IMR-90 (cell line): Measurements from ENCODE around the gene CD300LD. TPM values are rescaled to one million over a fixed set of nuclear protein-coding genes. Genes with fewer than 3 reads are reported as not detected.

Experiments used
- ATAC-seq: fragments of 200-7000 bp; cut with Tn5 transposase; 2 replicates; pipeline ENCODE4 v1.9.1; 2020; ENCODE audit warnings: low read depth, mild to moderate bottlenecking, moderate library complexity
- BruUV-seq: library from RNA; stranded (reverse); fragments of 400-500 nt; replicated peaks from 2 replicates; lab custom pipeline; 2021; lab: Mats Ljungman, UMichigan
- CTCF ChIA-PET: fragments of 300-600 bp; formaldehyde crosslinking; extraction: SDS; loops from one replicate; lab custom pipeline; 2021; ENCODE audit warnings: antibody characterized with exemption; lab: Yijun Ruan, JAX
- POLR2A ChIA-PET: fragments of 300-600 bp; sonication (Branson Sonifier 250); formaldehyde crosslinking; loops from one replicate; lab custom pipeline; 2022; ENCODE audit warnings: antibody characterized with exemption; ENCODE audit not compliant: unreplicated experiment; lab: Charles Lee
- DNase-seq: peaks from one replicate; pipeline ENCODE4 v3.0.0; 2013
- H2AFZ ChIP-seq: replicated peaks from 2 replicates; pipeline ENCODE3; 2013; ENCODE audit warnings: low read length, mild to moderate bottlenecking; ENCODE audit not compliant: poor library complexity
- H2AK5ac ChIP-seq: 2 replicates; pipeline ENCODE4 v1.6.1; 2013; ENCODE audit warnings: low read depth, low read length, inconsistent platforms
- H2AK9ac ChIP-seq: replicated peaks from 2 replicates; pipeline ENCODE3; 2013; ENCODE audit warnings: mild to moderate bottlenecking, low read depth, low read length, moderate library complexity; ENCODE audit not compliant: poor library complexity
- H2BK120ac ChIP-seq: 2 replicates; pipeline ENCODE4 v1.6.1; 2013; ENCODE audit warnings: low read depth, low read length, inconsistent platforms
- H2BK15ac ChIP-seq: 3 replicates; pipeline ENCODE4 v1.6.1; 2013; ENCODE audit warnings: low read depth, low read length, inconsistent platforms
- H2BK20ac ChIP-seq: 2 replicates; pipeline ENCODE4 v1.6.1; 2013; ENCODE audit warnings: low read depth, mild to moderate bottlenecking, inconsistent platforms, low read length, moderate library complexity
- H2BK5ac ChIP-seq: 2 replicates; pipeline ENCODE4 v1.6.1; 2013; ENCODE audit warnings: mild to moderate bottlenecking, low read depth, low read length, inconsistent platforms; ENCODE audit not compliant: poor library complexity, severe bottlenecking
- H3K14ac ChIP-seq: replicated peaks from 2 replicates; pipeline ENCODE4 v1.6.1; 2013; ENCODE audit warnings: low read depth, low read length, inconsistent platforms
- H3K18ac ChIP-seq: 2 replicates; pipeline ENCODE4 v1.6.1; 2013; ENCODE audit warnings: low read depth, low read length, control low read depth
- H3K23ac ChIP-seq: 2 replicates; pipeline ENCODE4 v1.6.1; 2013; ENCODE audit warnings: low read depth, low read length, inconsistent platforms
- H3K27ac ChIP-seq: 2 replicates; pipeline ENCODE4 v1.5.1; 2013; ENCODE audit warnings: mild to moderate bottlenecking, control low read depth, low read length; ENCODE audit not compliant: insufficient read depth
- H3K27me3 ChIP-seq: 2 replicates; pipeline ENCODE4 v1.6.1; 2013; ENCODE audit warnings: low read length; ENCODE audit not compliant: control insufficient read depth, insufficient read depth
- H3K36me3 ChIP-seq: 2 replicates; pipeline ENCODE4 v1.6.1; 2013; ENCODE audit warnings: low read length, mixed read lengths; ENCODE audit not compliant: control insufficient read depth, insufficient read depth
- H3K4ac ChIP-seq: 2 replicates; pipeline ENCODE4 v1.6.1; 2013; ENCODE audit warnings: low read depth, low read length, inconsistent platforms
- H3K4me1 ChIP-seq: 2 replicates; pipeline ENCODE4 v1.6.1; 2013; ENCODE audit warnings: low read length, mixed read lengths; ENCODE audit not compliant: control insufficient read depth, insufficient read depth
- H3K4me2 ChIP-seq: 2 replicates; pipeline ENCODE4 v1.6.1; 2013; ENCODE audit warnings: low read depth, mild to moderate bottlenecking, control low read depth, low read length, moderate library complexity
- H3K4me3 ChIP-seq: 2 replicates; pipeline ENCODE4 v1.5.1; 2013; ENCODE audit warnings: low read depth, mild to moderate bottlenecking, control low read depth, low read length, moderate library complexity; ENCODE audit not compliant: insufficient read depth
- H3K56ac ChIP-seq: 2 replicates; pipeline ENCODE4 v1.6.1; 2013; ENCODE audit warnings: low read length, inconsistent platforms; ENCODE audit not compliant: insufficient read depth; ENCODE audit errors: extremely low read depth
- H3K79me1 ChIP-seq, 2 experiments: 2 replicates each; pipeline ENCODE4 v1.6.1; 2013; ENCODE audit warnings: low read length in 2 of 2, inconsistent platforms in 1 of 2, low read depth in 1 of 2
- H3K9ac ChIP-seq: 2 replicates; pipeline ENCODE4 v1.6.1; 2013; ENCODE audit warnings: low read depth, low read length, control low read depth
- H3K9me1 ChIP-seq: 2 replicates; pipeline ENCODE4 v1.6.1; 2013; ENCODE audit warnings: low read length, inconsistent platforms; ENCODE audit not compliant: insufficient read depth
- H3K9me3 ChIP-seq: 2 replicates; pipeline ENCODE4 v1.6.1; 2013; ENCODE audit warnings: low read length; ENCODE audit not compliant: control insufficient read depth, insufficient read depth
- H4K20me1 ChIP-seq: 2 replicates; pipeline ENCODE4 v1.6.1; 2013; ENCODE audit warnings: low read length, inconsistent platforms; ENCODE audit not compliant: insufficient read depth
- H4K5ac ChIP-seq: 2 replicates; pipeline ENCODE4 v1.6.1; 2013; ENCODE audit warnings: mild to moderate bottlenecking, low read depth, low read length, control low read depth
- H4K8ac ChIP-seq, 2 experiments: 2 replicates each; pipeline ENCODE4 v1.6.1; 2013; ENCODE audit warnings: low read depth in 2 of 2, low read length in 2 of 2, control low read depth in 1 of 2, inconsistent platforms in 1 of 2
- H4K91ac ChIP-seq: 2 replicates; pipeline ENCODE4 v1.6.1; 2013; ENCODE audit warnings: low read depth, low read length, inconsistent platforms; ENCODE audit not compliant: insufficient read depth
- BHLHE40 ChIP-seq: fragments of 150-350 bp; IDR thresholded peaks from 2 replicates; pipeline ENCODE4 v1.6.1; 2016; ENCODE audit warnings: mild to moderate bottlenecking, low read depth, low read length
- CEBPB ChIP-seq: IDR thresholded peaks from 2 replicates; pipeline ENCODE4 v1.6.1; 2012; ENCODE audit warnings: low read depth, low read length, improper control_type of control experiment
- MXI1 ChIP-seq: IDR thresholded peaks from 2 replicates; pipeline ENCODE4 v1.6.1; 2012; ENCODE audit warnings: low read depth, mild to moderate bottlenecking, low read length, moderate library complexity, borderline replicate concordance
- NFE2L2 ChIP-seq: fragments of 150-350 bp; IDR thresholded peaks from 2 replicates; pipeline ENCODE4 v1.6.1; 2016; ENCODE audit warnings: low read depth, mild to moderate bottlenecking, low read length
- RAD21 ChIP-seq: IDR thresholded peaks from 2 replicates; pipeline ENCODE4 v1.6.1; 2012; ENCODE audit warnings: low read length, improper control_type of control experiment
- RCOR1 ChIP-seq: IDR thresholded peaks from 2 replicates; pipeline ENCODE4 v1.6.1; 2012; ENCODE audit warnings: mild to moderate bottlenecking, low read length, improper control_type of control experiment; ENCODE audit not compliant: insufficient replicate concordance
- WGBS, 2 experiments: methylation state at CpG; one replicate each; pipeline versions ENCODE4 v1.1.5 to v1.1.7; 2013; ENCODE audit warnings: missing lambda C conversion rate in 2 of 2; ENCODE audit not compliant: insufficient read length in 1 of 2; ENCODE audit errors: extremely low coverage in 2 of 2; 5-methylcytosine and 5-hydroxymethylcytosine counted together
- dilution Hi-C: fragments of 300-500 bp; cut with HindIII; formaldehyde crosslinking; loops from one replicate; pipeline ENCODE4 v1.14.3; 2018; ENCODE audit warnings: low sequenced_read_pairs; ENCODE audit not compliant: unreplicated experiment
- in situ Hi-C: fragments of 300-500 bp; cut with MboI; formaldehyde crosslinking; loops from 3 replicates; pipeline ENCODE4 v1.14.3; 2019; ENCODE audit warnings: low sequenced_read_pairs, inconsistent platforms, mixed read lengths
- intact Hi-C: fragments of 100-400 bp; cut with micrococcal nuclease; formaldehyde crosslinking; loops from 2 replicates; pipeline ENCODE4 v1.10.0; 2022
- polyA plus RNA-seq, 3 experiments: library from polyadenylated mRNA; depleted of rRNA; stranded (reverse); fragments of >200 nt; gene quantifications; 2 replicates each; pipeline ENCODE4 v1.2.3, GENCODE V29; 2012; ENCODE audit warnings: low replicate concordance in 1 of 3
- total RNA-seq: library from RNA; depleted of rRNA; stranded (reverse); fragments of >200 nt; gene quantifications from 2 replicates; pipeline ENCODE4 v1.2.3, GENCODE V29; 2012
- TF ChIP-seq, protein P1 (sequence below): conservative IDR thresholded peaks from 2 replicates; pipeline ENCODE4 v1.5.1; 2012; ENCODE audit warnings: mild to moderate bottlenecking, low read depth, low read length, improper control_type of control experiment

Gene CD300LD
- total and polyA plus RNA-seq, 2 of the 4 experiments (the other 2 are of a cell fraction): not detected

DNA sequence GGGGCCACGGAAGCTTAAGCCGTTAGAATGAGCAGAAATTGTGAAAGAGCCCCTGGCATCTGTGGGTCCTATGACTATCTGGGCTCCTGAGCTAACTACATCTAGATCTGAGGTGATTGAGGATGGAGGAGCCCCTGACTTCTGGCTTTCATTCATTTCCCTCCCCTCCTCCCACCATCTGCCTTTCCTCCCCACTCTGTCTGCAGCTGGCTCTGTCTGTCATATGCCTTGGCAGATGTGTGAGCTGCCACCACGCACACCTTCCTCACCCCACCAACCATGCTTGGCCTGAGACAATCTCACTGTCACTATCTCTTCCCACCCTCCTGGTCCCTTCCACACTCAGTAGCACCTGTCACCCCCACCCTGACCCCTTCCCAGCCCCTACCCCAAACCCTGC is 26.4 kb upstream of the CD300LD start:
- Histone ChIP-seq H3K9ac (no peak overlapping the region), H3K4me2 (no peak overlapping the region), H3K79me1 (no peaks in the 10 kb centered on the region), H3K23ac (no peak overlapping the region), H3K4me1 (no peaks in the 10 kb centered on the region), H4K5ac (no peak overlapping the region), H3K9me1 (no peaks in the 10 kb centered on the region), H3K9me3 (peaks cover 24% of the 10 kb centered on the region), H2BK5ac (no peak overlapping the region), H2AK5ac (no peak overlapping the region), H3K27ac (no peak overlapping the region), H3K4me3 (no peak overlapping the region), H3K4ac (no peak overlapping the region), H2AK9ac (no peak overlapping the region), H4K20me1 (no peaks in the 10 kb centered on the region), H3K27me3 (no peaks in the 10 kb centered on the region), H4K8ac (no peak overlapping the region), H2BK15ac (no peak overlapping the region), H3K18ac (no peak overlapping the region), H2AFZ (no peak overlapping the region), H3K14ac (no peak overlapping the region), H2BK20ac (no peak overlapping the region), H3K56ac (no peak overlapping the region), H3K36me3 (no peaks in the 10 kb centered on the region), H4K91ac (no peak overlapping the region), H2BK120ac (no peak overlapping the region)
- WGBS, 2 experiments: 50% methylated on average over 1 of the region's 3 CpGs; no CpG with 5 or more reads in 1 of the 2 experiments
- BruUV-seq: no TSS peak
- in situ Hi-C loops (no loop called here), dilution Hi-C loops (no loop called here), intact Hi-C loops (no loop called here)
- TF ChIP-seq BHLHE40 (no peak), MXI1 (no peak), NFE2L2 (no peak), RCOR1 (no peak), CEBPB (no peak), RAD21 (no peak)
- TF ChIP-seq, protein P1, sequence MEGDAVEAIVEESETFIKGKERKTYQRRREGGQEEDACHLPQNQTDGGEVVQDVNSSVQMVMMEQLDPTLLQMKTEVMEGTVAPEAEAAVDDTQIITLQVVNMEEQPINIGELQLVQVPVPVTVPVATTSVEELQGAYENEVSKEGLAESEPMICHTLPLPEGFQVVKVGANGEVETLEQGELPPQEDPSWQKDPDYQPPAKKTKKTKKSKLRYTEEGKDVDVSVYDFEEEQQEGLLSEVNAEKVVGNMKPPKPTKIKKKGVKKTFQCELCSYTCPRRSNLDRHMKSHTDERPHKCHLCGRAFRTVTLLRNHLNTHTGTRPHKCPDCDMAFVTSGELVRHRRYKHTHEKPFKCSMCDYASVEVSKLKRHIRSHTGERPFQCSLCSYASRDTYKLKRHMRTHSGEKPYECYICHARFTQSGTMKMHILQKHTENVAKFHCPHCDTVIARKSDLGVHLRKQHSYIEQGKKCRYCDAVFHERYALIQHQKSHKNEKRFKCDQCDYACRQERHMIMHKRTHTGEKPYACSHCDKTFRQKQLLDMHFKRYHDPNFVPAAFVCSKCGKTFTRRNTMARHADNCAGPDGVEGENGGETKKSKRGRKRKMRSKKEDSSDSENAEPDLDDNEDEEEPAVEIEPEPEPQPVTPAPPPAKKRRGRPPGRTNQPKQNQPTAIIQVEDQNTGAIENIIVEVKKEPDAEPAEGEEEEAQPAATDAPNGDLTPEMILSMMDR: no peak
- ATAC-seq (no peak), DNase-seq (no peak)
- ChIA-PET CTCF (no interaction called here), POLR2A (no interaction called here)
